Suprapubic skin (tissue), 4 donors: ENCODE data around the gene COL6A3.

Experiments used
- CTCF ChIP-seq, 2 donors: fragments of 200-600 bp in 1 of 2; fragments of 450-650 bp in 1 of 2; sonication (generic) in 1 of 2; IDR thresholded peaks; one replicate each; pipeline ENCODE4 v1.5.1; 2016 to 2019; ENCODE audit warnings: antibody characterized with exemption in 2 of 2, mild to moderate bottlenecking in 1 of 2, moderate library complexity in 1 of 2
- EP300 ChIP-seq: sonication (generic); formaldehyde crosslinking; IDR thresholded peaks from one replicate; pipeline ENCODE4 v1.6.1; 2017; ENCODE audit warnings: antibody characterized with exemption
- POLR2AphosphoS5 ChIP-seq, 3 donors: sonication (generic); formaldehyde crosslinking; IDR thresholded peaks; one replicate each; pipeline ENCODE4 v1.6.1; 2017; ENCODE audit warnings: antibody characterized with exemption in 3 of 3

- TF ChIP-seq POLR2AphosphoS5 (IDR thresholded peaks at IDR 0.05), result no peak
- no peak for TF ChIP-seq EP300
- TF ChIP-seq CTCF (IDR thresholded peaks at IDR 0.05), result no peak
These were observed 105.0 kb downstream of the COL6A3 start for GRCh38 chr2:237309011-237309410.
